OCI-LY7 (cell line): ENCODE measurements around the gene PDCD6IP. TPM values are rescaled to one million over a fixed set of nuclear protein-coding genes. Genes with fewer than 3 reads are reported as not detected.
A peak's percentile ranks its signal among the peaks of the same experiment; 100 is the strongest.

Experiments
- Bru-seq: library from RNA; stranded (reverse); fragments of 400-500 nt; gene quantifications from one replicate; lab custom pipeline; 2021; lab: Mats Ljungman, UMichigan
- BruChase-seq, 2 experiments: library from RNA; stranded (reverse); fragments of 400-500 nt; gene quantifications; one replicate each; lab custom pipeline; 2021; lab: Mats Ljungman, UMichigan
- BruUV-seq: library from RNA; stranded (reverse); fragments of 400-500 nt; replicated peaks from 2 replicates; lab custom pipeline; 2021; lab: Mats Ljungman, UMichigan
- CTCF ChIA-PET: fragments of 300-600 bp; sonication (Branson Sonifier 250); formaldehyde crosslinking; loops from one replicate; lab custom pipeline; 2022; ENCODE audit warnings: antibody characterized with exemption; ENCODE audit not compliant: unreplicated experiment; lab: Charles Lee
- POLR2A ChIA-PET: fragments of 300-600 bp; sonication (Branson Sonifier 250); formaldehyde crosslinking; loops from one replicate; lab custom pipeline; 2022; ENCODE audit warnings: antibody characterized with exemption; lab: Charles Lee
- DNase-seq: peaks from one replicate; pipeline ENCODE4 v3.0.0-alpha.2; 2015; ENCODE audit warnings: low spot score
- H2AFZ ChIP-seq: fragments of 200-600 bp; sonication (generic), shearing (Covaris generic); 2 replicates; pipeline ENCODE4 v1.6.1; 2014; ENCODE audit warnings: mild to moderate bottlenecking, antibody characterized with exemption, low read length, moderate library complexity
- H3K27ac ChIP-seq: fragments of 200-600 bp; sonication (generic); 2 replicates; pipeline ENCODE4 v1.5.1; 2014; ENCODE audit warnings: mixed run types, low read depth, mild to moderate bottlenecking, moderate library complexity, low read length, inconsistent platforms; ENCODE audit not compliant: poor library complexity, severe bottlenecking
- H3K36me3 ChIP-seq: fragments of 200-600 bp; sonication (generic); 2 replicates; pipeline ENCODE4 v1.6.1; 2014; ENCODE audit warnings: mild to moderate bottlenecking, antibody characterized with exemption, low read length, moderate library complexity, mixed read lengths; ENCODE audit not compliant: insufficient read depth
- H3K4me1 ChIP-seq: fragments of 200-600 bp; sonication (generic); 2 replicates; pipeline ENCODE4 v1.5.1; 2014; ENCODE audit warnings: mild to moderate bottlenecking, low read length; ENCODE audit not compliant: insufficient read depth, poor library complexity, severe bottlenecking
- H3K4me2 ChIP-seq: fragments of 200-600 bp; sonication (generic); 2 replicates; pipeline ENCODE4 v1.6.1; 2014; ENCODE audit warnings: mild to moderate bottlenecking, low read length
- H3K4me3 ChIP-seq: fragments of 200-600 bp; sonication (generic); 2 replicates; pipeline ENCODE4 v1.5.1; 2014; ENCODE audit warnings: mild to moderate bottlenecking, low read depth, low read length; ENCODE audit not compliant: poor library complexity, severe bottlenecking
- H3K79me2 ChIP-seq: fragments of 200-600 bp; sonication (generic); 2 replicates; pipeline ENCODE4 v1.6.1; 2016; ENCODE audit warnings: low read depth, mild to moderate bottlenecking, low read length, moderate library complexity, mixed read lengths; ENCODE audit not compliant: insufficient read depth
- H3K9me2 ChIP-seq: fragments of 200-600 bp; sonication (generic); 2 replicates; pipeline ENCODE4 v1.6.1; 2016; ENCODE audit warnings: mild to moderate bottlenecking, low read length, mixed read lengths; ENCODE audit not compliant: insufficient read depth
- H3K9me3 ChIP-seq: fragments of 200-600 bp; sonication (generic); 2 replicates; pipeline ENCODE4 v1.6.1; 2014; ENCODE audit warnings: mild to moderate bottlenecking, mixed run types, low read length, mixed read lengths
- H4K20me1 ChIP-seq: fragments of 200-600 bp; sonication (generic); 2 replicates; pipeline ENCODE4 v1.6.1; 2014; ENCODE audit warnings: mild to moderate bottlenecking, antibody characterized with exemption, low read length, moderate library complexity, mixed read lengths; ENCODE audit not compliant: insufficient read depth
- EZH2phosphoT487 ChIP-seq: fragments of 200-600 bp; sonication (generic); IDR thresholded peaks from 2 replicates; pipeline ENCODE4 v1.6.1; 2018; ENCODE audit warnings: low read depth, borderline replicate concordance, mild to moderate bottlenecking, mixed run types, antibody characterized with exemption, low read length, moderate library complexity, mixed read lengths
- intact Hi-C: fragments of 100-400 bp; cut with micrococcal nuclease; formaldehyde crosslinking; loops from one replicate; pipeline ENCODE4 v1.10.0; 2022; ENCODE audit not compliant: unreplicated experiment
- long read RNA-seq: library from polyadenylated mRNA; stranded (forward); transcript quantifications from one replicate; pipeline ENCODE4 v2.0.0, GENCODE V29; 2022
- total RNA-seq, 2 experiments: library from RNA; depleted of rRNA in 1 of 2; stranded (reverse); fragments of >200 nt in 1 of 2; shearing (Covaris generic) in 1 of 2; gene quantifications; 2 replicates each; pipeline ENCODE4 v1.2.3, GENCODE V29; 2014 to 2022
- TF ChIP-seq, protein P1 (sequence below): fragments of 200-600 bp; sonication (generic); conservative IDR thresholded peaks from 2 replicates; pipeline ENCODE4 v1.5.1; 2014; ENCODE audit warnings: mild to moderate bottlenecking, antibody characterized with exemption, low read length, moderate library complexity, mixed read lengths

Gene PDCD6IP, protein sequence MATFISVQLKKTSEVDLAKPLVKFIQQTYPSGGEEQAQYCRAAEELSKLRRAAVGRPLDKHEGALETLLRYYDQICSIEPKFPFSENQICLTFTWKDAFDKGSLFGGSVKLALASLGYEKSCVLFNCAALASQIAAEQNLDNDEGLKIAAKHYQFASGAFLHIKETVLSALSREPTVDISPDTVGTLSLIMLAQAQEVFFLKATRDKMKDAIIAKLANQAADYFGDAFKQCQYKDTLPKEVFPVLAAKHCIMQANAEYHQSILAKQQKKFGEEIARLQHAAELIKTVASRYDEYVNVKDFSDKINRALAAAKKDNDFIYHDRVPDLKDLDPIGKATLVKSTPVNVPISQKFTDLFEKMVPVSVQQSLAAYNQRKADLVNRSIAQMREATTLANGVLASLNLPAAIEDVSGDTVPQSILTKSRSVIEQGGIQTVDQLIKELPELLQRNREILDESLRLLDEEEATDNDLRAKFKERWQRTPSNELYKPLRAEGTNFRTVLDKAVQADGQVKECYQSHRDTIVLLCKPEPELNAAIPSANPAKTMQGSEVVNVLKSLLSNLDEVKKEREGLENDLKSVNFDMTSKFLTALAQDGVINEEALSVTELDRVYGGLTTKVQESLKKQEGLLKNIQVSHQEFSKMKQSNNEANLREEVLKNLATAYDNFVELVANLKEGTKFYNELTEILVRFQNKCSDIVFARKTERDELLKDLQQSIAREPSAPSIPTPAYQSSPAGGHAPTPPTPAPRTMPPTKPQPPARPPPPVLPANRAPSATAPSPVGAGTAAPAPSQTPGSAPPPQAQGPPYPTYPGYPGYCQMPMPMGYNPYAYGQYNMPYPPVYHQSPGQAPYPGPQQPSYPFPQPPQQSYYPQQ
- total RNA-seq (2014; rRNA removed; shearing (Covaris generic)) (75.5 and 126 TPM in 2 replicates), total RNA-seq (2022) (193 and 216 TPM in 2 replicates), Bru-seq, nascent RNA (percentile 89 among the genes with signal in this experiment), BruChase-seq, experiment 1, labeled RNA remaining after a 6-hour chase (percentile 87 among the genes with signal in this experiment), BruChase-seq, experiment 2, labeled RNA remaining after a 2-hour chase (percentile 85 among the genes with signal in this experiment)
- long read RNA-seq, full-length matches to known transcripts: 212 of 338 reads
- long read RNA-seq, partial matches to known transcripts: 19 of 338 reads
- long read RNA-seq, other reads (novel, unspliced or antisense): 107 of 338 reads

DNA sequence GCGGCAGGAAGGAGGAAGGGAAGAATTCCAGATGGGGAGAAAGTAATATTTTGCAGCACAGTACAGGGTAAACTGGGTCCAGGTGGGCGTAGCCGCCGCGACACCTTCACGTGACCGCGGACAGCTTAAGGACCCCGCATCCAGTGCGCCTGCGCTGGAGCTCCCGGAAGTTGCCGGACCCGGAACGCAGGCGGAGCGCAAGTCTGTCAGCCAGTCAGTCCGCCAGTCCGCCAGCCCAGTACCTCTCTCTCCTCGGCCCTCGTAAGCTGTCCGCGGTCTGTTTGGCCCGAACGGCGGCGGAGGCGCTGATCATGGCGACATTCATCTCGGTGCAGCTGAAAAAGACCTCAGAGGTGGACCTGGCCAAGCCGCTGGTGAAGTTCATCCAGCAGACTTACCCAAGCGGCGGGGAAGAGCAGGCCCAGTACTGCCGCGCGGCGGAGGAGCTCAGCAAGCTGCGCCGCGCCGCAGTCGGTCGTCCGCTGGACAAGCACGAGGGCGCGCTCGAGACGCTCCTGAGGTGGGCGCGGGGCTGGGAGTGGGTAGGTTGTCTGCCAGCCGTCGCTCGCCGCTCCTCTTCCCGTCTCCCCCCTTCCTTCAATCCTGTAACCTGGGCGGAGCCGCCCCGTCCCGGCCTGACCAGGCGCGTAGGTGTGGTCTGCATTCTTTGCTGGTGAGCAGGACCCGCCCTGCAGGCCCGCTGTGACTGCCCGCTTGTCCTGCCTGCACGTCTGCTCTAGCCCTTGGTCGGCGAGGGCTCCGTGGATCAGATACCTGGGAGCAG, at the start of gene PDCD6IP:
Gene PDCD6IP (plus strand): TSS at position 213 of the 784 bp plus-strand sequence. CDS start 99 bp downstream, at position 312.
- peak within 1 kb of the TSS; percentile 84 for H3K4me3 ChIP-seq
- ChIA-PET CTCF (interaction anchor here (0.5 to 1.9 kb wide), 5 partner anchors 11 to 417 kb away, joined by 3 to 7 read pairs (median 3); no protein-coding TSS in a partner anchor), POLR2A (interaction anchor here (0.5 to 5.1 kb wide), 15 partner anchors 12 to 403 kb away, joined by 3 to 45 read pairs (median 5); partner anchors contain the start of gene UBP1)
- H2AFZ ChIP-seq: peak within 1 kb of the TSS; percentile 99
- peak within 1 kb of the TSS; percentile 56 for H3K27ac ChIP-seq
- intact Hi-C loops: loop anchor here (1.0 to 10.0 kb wide), 3 partner anchors 140 to 684 kb away; partner anchors contain the start of genes CRTAP and UBP1
- no peaks in the 10 kb centered on the region for H3K9me2 ChIP-seq
- H3K9me3 ChIP-seq: peaks cover 8% of the 10 kb centered on the region; the same call in 1 of the 2 replicates
- peak; percentile 92 for DNase-seq
- H3K4me1 ChIP-seq: peaks cover 32% of the 10 kb centered on the region
- H4K20me1 ChIP-seq: peaks cover 9% of the 10 kb centered on the region; the same call in 1 of the 2 replicates
- no TSS peak for BruUV-seq
- peak within 1 kb of the TSS; percentile 100 for H3K4me2 ChIP-seq
- TF ChIP-seq EZH2phosphoT487: no peak
- TF ChIP-seq, protein P1, sequence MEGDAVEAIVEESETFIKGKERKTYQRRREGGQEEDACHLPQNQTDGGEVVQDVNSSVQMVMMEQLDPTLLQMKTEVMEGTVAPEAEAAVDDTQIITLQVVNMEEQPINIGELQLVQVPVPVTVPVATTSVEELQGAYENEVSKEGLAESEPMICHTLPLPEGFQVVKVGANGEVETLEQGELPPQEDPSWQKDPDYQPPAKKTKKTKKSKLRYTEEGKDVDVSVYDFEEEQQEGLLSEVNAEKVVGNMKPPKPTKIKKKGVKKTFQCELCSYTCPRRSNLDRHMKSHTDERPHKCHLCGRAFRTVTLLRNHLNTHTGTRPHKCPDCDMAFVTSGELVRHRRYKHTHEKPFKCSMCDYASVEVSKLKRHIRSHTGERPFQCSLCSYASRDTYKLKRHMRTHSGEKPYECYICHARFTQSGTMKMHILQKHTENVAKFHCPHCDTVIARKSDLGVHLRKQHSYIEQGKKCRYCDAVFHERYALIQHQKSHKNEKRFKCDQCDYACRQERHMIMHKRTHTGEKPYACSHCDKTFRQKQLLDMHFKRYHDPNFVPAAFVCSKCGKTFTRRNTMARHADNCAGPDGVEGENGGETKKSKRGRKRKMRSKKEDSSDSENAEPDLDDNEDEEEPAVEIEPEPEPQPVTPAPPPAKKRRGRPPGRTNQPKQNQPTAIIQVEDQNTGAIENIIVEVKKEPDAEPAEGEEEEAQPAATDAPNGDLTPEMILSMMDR: peak; percentile 34; the same call in 1 of the 2 replicates
- H3K36me3 ChIP-seq: peaks cover 27% of the 10 kb centered on the region
- peaks cover 49% of the 10 kb centered on the region for H3K79me2 ChIP-seq

DNA sequence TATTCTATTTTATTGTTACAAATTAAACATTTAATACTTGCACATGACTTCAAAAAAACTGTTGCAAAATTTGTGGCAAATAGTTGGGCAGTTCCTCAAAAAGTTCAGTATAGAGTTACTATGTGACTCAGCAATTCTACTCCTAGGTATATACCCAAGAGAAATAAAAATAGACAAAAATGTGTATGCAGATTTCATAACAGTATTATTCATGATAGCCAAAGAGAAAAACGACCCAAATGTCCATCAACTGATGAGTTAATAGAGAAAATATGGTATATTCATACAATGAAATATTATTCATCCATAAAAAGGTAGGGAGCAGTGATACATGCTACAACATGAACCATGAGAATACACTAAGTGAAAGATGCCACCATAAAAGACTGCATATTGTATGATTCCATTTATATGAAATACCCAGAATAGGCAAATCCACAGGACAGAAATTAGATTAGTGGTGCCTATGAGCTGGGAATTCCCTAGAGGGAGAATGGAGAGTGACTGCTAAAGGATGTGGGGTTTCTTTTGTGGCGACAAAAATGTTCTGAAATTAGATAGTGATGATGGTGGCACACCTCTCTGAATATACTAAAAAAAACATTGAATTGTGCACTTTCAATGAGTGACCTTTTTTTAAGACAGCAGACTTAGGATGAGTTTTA, 48.8 kb upstream of the PDCD6IP start:
- ChIA-PET CTCF (no interaction called here), POLR2A (interaction anchor here (1.0 to 1.6 kb wide), 2 partner anchors 11 to 21 kb away, joined by 4 read pairs; no protein-coding TSS in a partner anchor)
- H4K20me1 ChIP-seq: no peaks in the 10 kb centered on the region
- no peak overlapping the region for H2AFZ ChIP-seq
- H3K79me2 ChIP-seq: no peaks in the 10 kb centered on the region
- H3K36me3 ChIP-seq: no peaks in the 10 kb centered on the region
- H3K9me3 ChIP-seq: no peaks in the 10 kb centered on the region
- no peak overlapping the region for H3K4me3 ChIP-seq
- H3K4me1 ChIP-seq: no peaks in the 10 kb centered on the region
- H3K27ac ChIP-seq: no peak overlapping the region
- TF ChIP-seq EZH2phosphoT487: no peak
- TF ChIP-seq, protein P1: no peak
- BruUV-seq: no TSS peak
- no peaks in the 10 kb centered on the region for H3K9me2 ChIP-seq
- intact Hi-C loops: no loop called here
- no peak overlapping the region for H3K4me2 ChIP-seq
- DNase-seq: no peak
